ENCODE measurements around the gene KIFAP3.

DNA sequence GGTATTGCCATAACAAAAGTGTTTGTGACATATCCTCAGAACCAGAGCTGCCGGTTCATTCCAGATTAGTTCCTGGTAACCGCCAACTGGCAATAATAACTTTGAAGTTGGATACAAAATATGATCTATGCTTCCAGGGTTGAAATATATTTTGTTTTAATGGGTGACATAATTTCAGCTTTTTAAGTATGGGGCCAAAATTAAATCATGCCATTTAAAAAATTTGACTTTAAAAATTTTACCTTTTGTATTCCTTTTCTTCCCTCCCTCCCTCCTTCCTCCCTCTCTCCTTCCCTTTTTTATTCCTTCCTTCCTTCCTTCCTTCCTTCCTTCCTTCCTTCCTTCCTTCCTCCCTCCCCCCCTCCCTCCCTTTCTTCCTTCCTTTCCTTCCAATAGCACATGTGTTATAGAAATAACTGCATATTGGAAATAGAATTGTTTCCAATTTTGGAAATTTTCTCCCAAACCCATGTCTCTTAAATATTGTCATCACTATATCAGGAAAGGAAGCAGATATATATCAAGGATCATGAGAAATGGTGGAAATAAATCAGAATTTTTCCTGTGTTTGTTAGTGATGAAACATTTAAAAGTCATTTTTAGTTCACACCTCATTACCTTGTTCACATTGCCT lies 12.0 kb upstream of the KIFAP3 start:
- no peak for TF ChIP-seq POLR2AphosphoS5 (IDR thresholded peaks at IDR 0.05)
- no peak for TF ChIP-seq POLR2A (IDR thresholded peaks at IDR 0.05)
- TF ChIP-seq, protein P1, sequence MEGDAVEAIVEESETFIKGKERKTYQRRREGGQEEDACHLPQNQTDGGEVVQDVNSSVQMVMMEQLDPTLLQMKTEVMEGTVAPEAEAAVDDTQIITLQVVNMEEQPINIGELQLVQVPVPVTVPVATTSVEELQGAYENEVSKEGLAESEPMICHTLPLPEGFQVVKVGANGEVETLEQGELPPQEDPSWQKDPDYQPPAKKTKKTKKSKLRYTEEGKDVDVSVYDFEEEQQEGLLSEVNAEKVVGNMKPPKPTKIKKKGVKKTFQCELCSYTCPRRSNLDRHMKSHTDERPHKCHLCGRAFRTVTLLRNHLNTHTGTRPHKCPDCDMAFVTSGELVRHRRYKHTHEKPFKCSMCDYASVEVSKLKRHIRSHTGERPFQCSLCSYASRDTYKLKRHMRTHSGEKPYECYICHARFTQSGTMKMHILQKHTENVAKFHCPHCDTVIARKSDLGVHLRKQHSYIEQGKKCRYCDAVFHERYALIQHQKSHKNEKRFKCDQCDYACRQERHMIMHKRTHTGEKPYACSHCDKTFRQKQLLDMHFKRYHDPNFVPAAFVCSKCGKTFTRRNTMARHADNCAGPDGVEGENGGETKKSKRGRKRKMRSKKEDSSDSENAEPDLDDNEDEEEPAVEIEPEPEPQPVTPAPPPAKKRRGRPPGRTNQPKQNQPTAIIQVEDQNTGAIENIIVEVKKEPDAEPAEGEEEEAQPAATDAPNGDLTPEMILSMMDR (IDR thresholded peaks at IDR 0.05), result no peak

Data from prostate gland (tissue), 2 donors.